ENCODE measurements around the gene URGCP. TPM values are rescaled to one million over a fixed set of nuclear protein-coding genes. Genes with fewer than 3 reads are reported as not detected.

URGCP gene
- total and polyA plus RNA-seq, 2 experiments from 2014 or later = 7.2 to 13.2 TPM

GRCh38 chr7:43849047-43849446, 57.3 kb downstream of the URGCP start:
- ATAC-seq (no peak), DNase-seq (ENCODE audit: low spot score) (no peak)
- no peaks in the 10 kb centered on the region for H3K36me3 ChIP-seq (ENCODE audit: insufficient read depth)
- Mint-ChIP-seq H3K9me3 (peaks cover 9% of the 10 kb centered on the region; the same call in 2 of the 3 replicates), H3K4me1 (no peaks in the 10 kb centered on the region; the same call in 2 of the 3 replicates), H3K27me3 (ENCODE audit: insufficient read depth, low read depth, poor library complexity) (peaks cover 1% of the 10 kb centered on the region), H3K4me3 (no peak overlapping the region), H3K36me3 (ENCODE audit: low read depth) (peaks cover 3% of the 10 kb centered on the region; the same call in 1 of the 3 replicates), H3K27ac (no peak overlapping the region)
- H3F3A ChIP-seq (replicated peaks; ENCODE audit: low read depth) = no peaks in the 10 kb centered on the region
- H3K9me2 ChIP-seq (ENCODE audit: insufficient read depth) = no peaks in the 10 kb centered on the region
- no peaks in the 10 kb centered on the region for H4K20me1 ChIP-seq (replicated peaks; ENCODE audit: insufficient read depth)
- H3K79me2 ChIP-seq (replicated peaks; ENCODE audit: insufficient read depth) = no peaks in the 10 kb centered on the region
- H3K27ac ChIP-seq (ENCODE audit: low read depth) = no peak overlapping the region
- no peak for TF ChIP-seq CREB1 (CRISPR knock-in tag; IDR thresholded peaks at IDR 0.05; ENCODE audit: low read depth)
- 0 out of 4 replicates have a peak, but pooled peaks of 1 of the 2 experiments have one; percentile 0 for TF ChIP-seq CTCF (conservative IDR thresholded peaks at IDR 0.05; ENCODE audit: low read depth in 2 of 2)
- no peak for TF ChIP-seq REST (IDR thresholded peaks at IDR 0.05; ENCODE audit: unreplicated experiment)
- H3K4me2 ChIP-seq = no peak overlapping the region
- peaks cover 4% of the 10 kb centered on the region; the same call in 1 of the 2 replicates for H3K4me1 ChIP-seq (ENCODE audit: insufficient read depth)
- no peak overlapping the region for H3K4me3 ChIP-seq
- no peaks in the 10 kb centered on the region for H3K27me3 ChIP-seq (ENCODE audit: insufficient read depth)
- no peak overlapping the region for H2AFZ ChIP-seq

- H3K79me2 ChIP-seq (replicated peaks; ENCODE audit: insufficient read depth) = no peaks in the 10 kb centered on the region
- Mint-ChIP-seq H3K27me3 (ENCODE audit: insufficient read depth, low read depth, poor library complexity) (peaks cover 1% of the 10 kb centered on the region), H3K27ac (no peak overlapping the region), H3K4me1 (peaks cover 4% of the 10 kb centered on the region), H3K4me3 (no peak overlapping the region), H3K36me3 (ENCODE audit: low read depth) (peaks cover 3% of the 10 kb centered on the region; the same call in 1 of the 3 replicates), H3K9me3 (peaks cover 9% of the 10 kb centered on the region; the same call in 2 of the 3 replicates)
- ATAC-seq (no peak), DNase-seq (ENCODE audit: low spot score) (no peak)
- no peaks in the 10 kb centered on the region for H3K9me2 ChIP-seq (ENCODE audit: insufficient read depth)
- H4K20me1 ChIP-seq (replicated peaks; ENCODE audit: insufficient read depth) = no peaks in the 10 kb centered on the region
- H2AFZ ChIP-seq = no peak overlapping the region
- peaks cover 4% of the 10 kb centered on the region; the same call in 1 of the 2 replicates for H3K4me1 ChIP-seq (ENCODE audit: insufficient read depth)
- no peaks in the 10 kb centered on the region for H3K27me3 ChIP-seq (ENCODE audit: insufficient read depth)
- H3F3A ChIP-seq (replicated peaks; ENCODE audit: low read depth) = no peaks in the 10 kb centered on the region
- H3K27ac ChIP-seq (ENCODE audit: low read depth) = no peak overlapping the region
- no peak overlapping the region for H3K4me2 ChIP-seq
- no peak overlapping the region for H3K4me3 ChIP-seq
- H3K36me3 ChIP-seq (ENCODE audit: insufficient read depth) = no peaks in the 10 kb centered on the region
- TF ChIP-seq CREB1 (CRISPR knock-in tag; IDR thresholded peaks at IDR 0.05; ENCODE audit: low read depth) (no peak), ZNF114 (CRISPR knock-in tag; IDR thresholded peaks at IDR 0.05) (no peak), ETS1 (IDR thresholded peaks at IDR 0.05) (no peak), STAT1 (IDR thresholded peaks at IDR 0.05; ENCODE audit: unreplicated experiment) (no peak), POLR2AphosphoS5 (IDR thresholded peaks at IDR 0.05; ENCODE audit: low read depth) (no peak), EZH2phosphoT487 (IDR thresholded peaks at IDR 0.05; ENCODE audit: unreplicated experiment) (no peak), JUNB (IDR thresholded peaks at IDR 0.05; ENCODE audit: unreplicated experiment) (no peak), NANOG (IDR thresholded peaks at IDR 0.05; ENCODE audit: borderline replicate concordance) (no peak), CTCF (conservative IDR thresholded peaks at IDR 0.05; ENCODE audit: low read depth in 2 of 2) (no peak), ZNF331 (CRISPR knock-in tag; IDR thresholded peaks at IDR 0.05; ENCODE audit: low read depth) (no peak), REST (IDR thresholded peaks at IDR 0.05; ENCODE audit: unreplicated experiment) (no peak)
Observed at GRCh38 chr7:43847496-43847895, 58.9 kb downstream of the URGCP start.

Measured in GM23338 (cell line).